ENCODE data around the gene HLA-DMA.
"Not testable (repeated sequence)": the region's sequence is repeated elsewhere in the genome, so short reads cannot be mapped to it uniquely, and the experiment has no call there.

Gene HLA-DMA

DNA sequence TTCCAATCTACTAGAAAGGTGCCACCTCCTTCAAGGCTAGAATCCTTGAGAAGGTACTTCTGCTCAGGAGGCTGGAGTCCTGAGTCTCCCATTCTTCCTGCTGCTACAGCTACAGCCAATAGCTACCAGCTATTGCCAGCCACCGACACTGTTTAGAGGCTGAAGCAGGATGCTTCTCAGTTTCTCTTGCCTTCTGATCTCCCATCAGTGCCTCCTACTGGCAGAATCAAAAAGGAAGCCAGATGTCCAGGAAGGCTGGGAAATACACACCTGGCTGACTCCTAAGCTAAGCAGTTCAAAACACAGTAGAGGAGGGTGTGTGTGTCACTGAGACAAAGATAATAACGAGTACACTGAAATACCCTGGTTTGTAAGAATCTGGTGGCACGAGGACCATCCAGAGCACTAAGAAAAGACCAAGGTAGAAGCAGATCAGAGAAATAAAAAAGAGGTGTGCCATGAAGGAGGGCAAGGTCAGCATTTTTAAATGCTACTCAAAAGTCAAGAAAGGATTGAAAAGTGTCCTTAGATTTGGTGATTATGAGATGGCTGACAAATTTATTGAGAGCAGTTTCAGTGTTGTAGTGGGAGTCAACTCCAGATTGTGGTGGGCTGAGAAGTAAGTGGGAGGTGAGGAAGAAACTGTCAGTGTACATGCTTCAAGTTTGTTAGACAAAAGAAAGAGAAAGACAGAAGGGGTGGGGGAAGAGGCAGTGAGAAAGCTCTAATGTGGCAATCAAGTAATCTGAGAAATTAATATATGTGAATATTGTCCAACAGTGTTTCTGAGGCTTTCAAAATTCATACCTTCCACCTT, 2.3 kb upstream of the HLA-DMA start:
- DNase-seq: peak in 4 of 6 experiments; percentile 1 to 21 (median 14)

DNA sequence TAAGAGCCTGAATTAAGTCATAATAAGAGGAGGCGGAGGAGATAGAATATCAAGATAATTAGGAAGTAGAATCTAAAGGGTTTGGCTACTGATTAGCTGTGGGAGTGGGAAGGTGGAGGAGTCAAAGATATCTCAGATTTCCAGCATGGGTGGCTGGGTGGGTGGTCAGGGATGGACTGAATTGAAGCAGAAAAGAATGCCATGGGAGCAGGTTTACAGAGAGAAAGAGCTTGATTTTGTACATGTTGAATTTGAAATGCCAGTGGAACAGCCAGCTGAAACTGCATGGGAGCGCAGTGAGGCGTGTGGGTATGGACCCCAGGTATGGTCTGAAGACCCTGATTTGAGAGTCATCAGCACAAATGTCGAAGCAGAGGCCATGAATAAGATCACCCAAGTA, 1.4 kb upstream of the HLA-DMA start:
- no peak for DNase-seq

DNA sequence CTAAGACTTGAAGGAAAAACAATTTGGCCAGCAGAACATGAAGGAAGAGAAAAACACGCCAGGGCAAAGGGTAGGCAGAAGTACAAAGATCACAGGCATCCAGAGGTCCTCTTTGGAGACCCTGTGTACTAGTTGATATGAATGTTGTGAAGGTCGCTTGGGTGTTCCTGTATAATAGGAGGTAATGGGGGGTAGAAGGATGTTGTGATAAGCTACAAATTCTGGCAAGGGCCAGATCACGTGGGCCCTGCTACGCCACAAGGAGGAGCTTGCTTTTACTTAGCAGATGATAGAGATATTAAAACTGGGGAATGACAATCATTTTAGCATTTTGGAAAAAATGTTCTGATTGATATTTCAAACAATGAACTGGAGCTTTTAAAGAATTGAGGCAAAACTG, 878 bp upstream of the HLA-DMA start:
- no peak for DNase-seq

DNA sequence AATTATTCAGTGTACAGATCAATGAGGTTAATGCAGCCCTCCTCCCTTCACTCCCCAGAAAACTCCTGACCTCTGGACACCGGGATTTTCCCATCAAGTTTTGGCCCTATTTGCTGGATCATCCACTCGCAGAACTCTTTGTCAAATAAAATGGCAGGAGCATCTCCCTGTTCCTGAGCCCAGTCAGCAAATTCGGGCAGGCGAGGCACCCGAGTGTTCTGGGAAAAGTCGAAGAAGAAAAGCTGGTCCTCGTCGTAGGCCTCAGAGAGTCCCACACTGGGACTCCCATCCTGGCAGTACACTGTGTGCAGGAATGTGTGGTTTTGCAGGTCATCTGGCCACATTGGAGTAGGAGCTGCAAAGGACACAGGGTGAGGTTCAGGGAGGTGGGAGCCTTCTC, 2.4 kb downstream of the HLA-DMA start:
- no peak for DNase-seq

DNA sequence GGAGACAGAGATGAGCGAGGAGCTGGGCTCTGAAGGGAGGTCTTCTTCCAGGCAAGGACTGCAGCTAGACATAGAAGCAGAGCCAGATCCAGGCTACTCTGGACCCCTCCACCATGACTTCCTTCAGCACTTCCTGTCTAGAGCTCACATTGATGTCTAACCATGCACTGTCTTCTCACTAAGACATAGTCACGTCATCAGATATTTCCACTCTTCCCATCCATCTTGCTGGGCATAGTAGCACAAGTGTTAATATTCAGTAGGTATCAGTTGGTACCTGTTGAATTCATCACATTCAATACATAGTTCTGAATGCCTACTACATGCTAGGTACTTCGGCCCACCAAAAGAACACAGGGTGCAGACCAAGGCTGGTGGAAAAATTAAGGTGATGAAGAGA, 2.9 kb downstream of the HLA-DMA start:
- DNase-seq: no peak

DNA sequence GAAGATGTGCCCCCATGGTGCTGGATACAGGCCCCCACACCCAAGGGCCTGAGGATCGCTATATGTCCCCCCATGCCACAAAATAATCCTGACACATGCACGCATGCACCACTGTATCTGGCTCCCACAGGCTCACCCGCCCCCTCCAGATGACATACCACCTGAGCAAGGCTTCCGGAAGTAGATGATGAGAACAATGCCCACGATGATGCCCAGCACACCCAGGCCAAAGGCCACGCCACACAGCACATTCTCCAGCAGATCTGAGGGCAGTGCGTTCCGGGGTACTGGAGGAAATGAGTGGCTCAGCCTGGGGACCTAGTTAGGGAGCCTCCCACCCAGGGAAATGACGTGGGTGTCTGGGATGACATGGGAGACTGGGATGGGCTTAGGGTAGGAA, 3.8 kb downstream of the HLA-DMA start:
- no peak for DNase-seq

DNA sequence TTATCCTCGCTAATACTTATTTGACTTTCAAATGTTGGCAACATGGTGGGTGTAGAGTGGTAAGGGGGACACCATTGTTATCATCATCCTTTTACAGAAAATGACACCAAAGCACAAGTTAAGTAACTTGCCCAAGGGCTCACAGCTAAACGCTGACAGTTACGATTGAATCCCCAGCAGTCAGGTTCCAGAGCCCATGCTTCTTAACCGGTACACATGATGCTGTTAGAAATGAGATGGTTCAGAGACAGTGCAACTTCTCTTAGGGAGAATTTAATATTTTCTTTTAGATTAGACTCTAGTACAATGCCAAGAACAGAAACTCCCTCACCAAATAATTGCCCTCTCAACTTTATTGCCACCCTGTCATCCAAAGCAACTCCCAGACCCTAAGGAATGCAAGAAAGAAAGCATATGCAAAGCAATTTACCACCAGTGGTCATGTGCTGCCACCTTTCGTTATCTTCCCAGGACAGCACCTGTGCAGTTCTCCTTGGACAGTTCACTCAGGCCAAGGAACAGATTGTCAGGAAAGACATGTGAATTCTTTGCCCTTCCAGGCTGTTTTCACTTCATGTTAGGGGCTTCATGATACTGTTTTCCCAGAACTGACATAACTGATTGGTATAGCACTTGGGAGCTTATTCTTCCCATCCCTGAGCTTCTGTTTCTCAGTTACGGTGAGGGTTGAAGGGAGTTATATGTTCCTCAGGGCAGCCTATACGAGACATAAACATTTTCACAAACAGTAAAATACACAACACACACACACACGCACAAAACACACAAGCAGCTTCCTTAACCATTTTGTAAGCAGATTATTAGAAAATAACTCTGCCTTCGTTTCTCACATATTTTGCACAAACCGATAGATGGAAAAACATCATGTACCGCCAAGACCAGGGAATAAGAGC, 5.1 kb downstream of the HLA-DMA start:
- peak in 4 of 6 experiments; percentile 19 to 44 (median 26) for DNase-seq

DNA sequence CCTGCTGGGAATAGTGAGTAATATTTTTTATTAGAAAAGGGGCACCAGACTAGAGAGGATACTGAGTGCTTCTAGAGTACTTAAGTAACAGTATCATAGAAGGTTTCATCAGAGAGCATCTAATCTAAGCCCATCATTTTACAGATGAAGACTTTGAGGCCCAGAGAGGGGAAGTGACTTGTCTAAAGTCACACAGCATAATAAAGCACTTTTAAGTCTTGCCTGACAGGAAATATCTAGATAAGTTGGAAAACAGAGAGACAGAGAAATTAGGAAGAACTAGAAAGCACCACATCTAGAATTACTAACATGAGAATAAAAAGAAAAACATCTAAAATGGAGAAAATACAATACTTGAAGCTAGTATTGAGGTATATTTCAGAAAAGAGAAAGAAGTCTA, 6.0 kb downstream of the HLA-DMA start:
- no peak for DNase-seq

DNA sequence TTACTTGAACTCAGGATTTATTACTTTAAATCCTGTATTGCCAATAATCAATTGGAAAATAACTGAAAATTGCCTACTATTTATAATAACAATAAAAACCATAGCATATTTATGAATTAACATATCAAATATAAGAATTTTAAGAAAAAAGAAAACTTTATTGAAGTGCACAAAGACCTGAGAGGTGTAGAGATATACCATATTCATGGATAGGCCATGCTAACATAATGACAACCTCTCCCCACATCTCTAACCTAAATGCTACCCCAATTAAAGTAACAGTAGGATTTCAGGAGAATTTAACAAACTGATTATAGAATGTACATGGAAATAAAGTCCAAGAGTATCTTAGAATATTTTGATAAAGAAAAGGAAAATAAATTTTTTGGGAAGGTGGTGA, 6.9 kb downstream of the HLA-DMA start:
- no peak for DNase-seq

DNA sequence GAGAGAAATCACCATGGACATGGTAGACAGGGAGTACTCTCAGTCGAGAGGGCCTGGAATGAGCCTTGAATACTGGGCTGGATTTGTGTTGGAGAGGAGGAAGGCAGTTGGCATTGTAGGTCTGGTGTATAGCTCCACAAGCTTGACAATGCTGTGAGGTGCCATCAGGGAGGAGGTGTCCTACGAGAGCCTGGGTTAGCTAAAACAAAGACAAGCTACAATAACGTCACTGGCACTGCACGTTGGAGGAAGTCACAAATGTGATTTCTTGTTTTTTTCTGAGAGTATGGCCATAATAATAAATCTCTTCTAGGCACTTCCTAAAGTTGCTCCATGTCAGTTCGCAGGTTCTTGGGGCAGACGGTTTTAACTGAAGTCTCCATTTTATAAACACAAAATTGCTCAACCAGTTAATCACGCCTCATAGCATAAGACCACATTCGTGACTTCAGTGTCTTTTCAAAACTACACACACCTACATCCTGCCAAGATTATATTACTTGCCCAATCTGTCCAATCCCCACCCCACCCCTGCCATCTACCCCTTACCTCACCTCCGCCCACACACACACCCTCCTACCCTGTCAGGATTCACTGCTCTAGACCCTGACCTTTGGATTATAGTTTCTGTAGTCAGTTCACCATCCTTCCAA, 7.7 kb downstream of the HLA-DMA start:
- peak in 1 of 6 experiments; percentile 7 for DNase-seq

DNA sequence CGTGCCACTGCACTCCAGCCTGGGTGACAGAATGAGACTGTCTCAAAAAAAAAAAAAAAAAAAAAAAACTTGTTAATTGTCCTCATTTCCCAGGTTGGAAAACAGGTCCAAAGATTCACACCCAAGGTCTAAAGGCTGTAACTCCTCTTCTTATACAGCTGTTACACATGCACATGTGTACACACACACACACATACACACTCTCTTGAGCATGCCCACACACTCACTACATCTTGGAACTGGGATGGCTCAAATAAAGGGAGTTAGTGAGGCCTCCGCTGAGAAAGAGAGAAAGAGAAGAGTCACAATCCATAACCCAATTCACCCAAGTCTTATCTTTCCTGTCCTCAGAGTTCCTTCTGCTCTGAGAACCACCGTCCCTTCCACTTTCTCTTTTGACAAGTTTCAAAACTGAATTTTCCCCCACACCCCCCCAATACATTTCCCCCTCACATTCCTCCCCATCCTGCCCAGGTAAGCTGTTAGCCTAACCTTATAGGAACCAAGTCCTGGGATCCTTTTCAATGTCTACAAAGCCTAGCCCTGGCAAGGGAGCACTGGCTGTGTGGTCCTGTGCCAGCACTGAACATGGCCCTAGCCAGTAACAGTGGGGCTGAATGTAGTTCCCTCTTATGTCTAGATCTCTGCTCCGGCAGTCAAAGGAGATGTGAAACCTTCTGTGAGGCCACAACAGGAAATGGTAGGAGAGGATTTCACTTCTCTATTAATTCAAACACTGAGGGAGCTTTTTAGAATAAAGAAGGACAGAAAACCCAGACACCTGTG, 8.8 kb downstream of the HLA-DMA start:
- peak in 4 of 6 experiments; percentile 2 to 57 (median 32) for DNase-seq

DNA sequence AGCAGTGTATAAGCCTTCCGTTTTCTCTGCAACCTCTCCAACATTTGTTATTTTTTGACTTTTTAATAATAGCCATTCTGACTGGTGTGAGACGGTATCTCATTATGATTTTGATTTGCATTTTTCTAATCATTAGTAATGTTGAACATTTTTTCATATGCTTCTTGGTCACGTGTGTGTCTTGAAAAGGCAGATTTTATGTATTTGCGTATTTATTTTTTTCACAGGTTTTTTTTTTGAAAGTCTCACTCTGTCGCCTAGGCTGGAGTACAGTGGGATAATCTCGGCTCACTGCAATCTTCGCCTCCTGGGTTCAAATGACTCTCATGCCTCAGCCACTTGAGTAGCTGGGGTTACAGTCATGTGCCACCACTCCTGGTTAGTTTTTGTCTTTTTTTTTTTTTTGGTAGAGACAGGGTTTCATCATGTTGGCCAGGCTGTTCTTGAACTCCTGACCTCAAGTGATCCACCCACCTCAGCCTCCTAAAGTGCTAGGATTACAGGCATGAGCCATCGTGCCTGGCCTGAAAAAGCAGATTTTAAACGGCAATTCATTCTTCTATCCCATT, 10.3 kb downstream of the HLA-DMA start:
- not testable (repeated sequence) for DNase-seq

DNA sequence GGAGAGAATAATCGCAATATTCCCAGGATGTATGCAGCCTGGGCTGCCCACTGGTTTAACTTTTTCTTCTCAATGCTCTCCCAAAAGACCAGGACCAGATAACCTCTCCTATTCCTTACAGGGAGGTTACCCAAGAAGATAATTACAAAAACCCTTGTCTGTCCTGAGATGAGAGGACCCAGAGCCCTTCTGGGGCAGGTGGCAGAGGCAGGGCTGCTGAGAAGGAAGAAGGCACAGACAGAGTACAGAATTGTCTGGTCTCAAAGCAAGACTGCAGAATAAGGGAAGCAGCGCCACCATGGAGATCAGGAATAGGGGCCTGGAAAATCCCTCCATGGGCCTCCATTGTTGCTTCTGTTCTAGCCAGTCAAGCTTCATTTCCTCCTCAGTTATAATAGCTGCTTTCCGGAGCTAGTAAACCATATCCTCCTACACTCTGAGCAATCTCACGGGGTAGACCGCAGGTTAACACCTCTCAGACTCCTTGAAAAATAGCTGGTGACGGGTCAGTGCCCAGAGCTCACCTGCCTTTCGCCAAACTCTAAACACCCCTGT, 11.6 kb downstream of the HLA-DMA start:
- DNase-seq: peak in 4 of 6 experiments; percentile 42 to 73 (median 58)

DNA sequence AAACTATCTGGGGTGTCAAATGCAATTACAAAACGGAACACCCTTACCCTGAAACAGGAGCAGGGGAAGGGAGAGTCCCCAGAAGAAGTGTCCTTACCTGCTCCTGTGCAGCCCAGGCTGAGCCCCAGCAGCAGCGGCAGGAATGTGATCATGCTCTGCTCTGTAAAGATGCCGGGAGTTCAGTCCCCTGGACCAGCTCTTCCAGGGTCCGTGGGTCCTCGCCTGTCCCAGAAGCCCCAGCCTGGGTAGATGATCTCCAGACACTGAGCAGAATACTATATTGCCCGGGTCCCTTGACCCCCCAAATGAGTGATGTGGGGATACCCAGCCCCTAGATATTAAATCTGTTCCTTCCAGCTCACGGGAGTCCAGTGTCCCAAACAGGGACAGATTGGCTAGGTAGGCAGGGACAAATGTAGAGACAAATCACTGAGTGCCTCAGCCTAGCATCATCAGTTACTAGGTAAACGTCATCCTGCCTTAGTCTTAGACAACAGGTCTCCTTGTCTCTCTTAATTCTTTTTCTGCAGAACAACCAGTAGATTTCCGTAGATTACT, 12.2 kb downstream of the HLA-DMA start, which contains the start of gene HLA-DMB:
HLA-DMB (minus strand) TSS at position 373 of the 558 bp plus-strand sequence; CDS start at position 152, 221 bp downstream.
- DNase-seq: peak; percentile 42 to 77 (median 52)

DNA sequence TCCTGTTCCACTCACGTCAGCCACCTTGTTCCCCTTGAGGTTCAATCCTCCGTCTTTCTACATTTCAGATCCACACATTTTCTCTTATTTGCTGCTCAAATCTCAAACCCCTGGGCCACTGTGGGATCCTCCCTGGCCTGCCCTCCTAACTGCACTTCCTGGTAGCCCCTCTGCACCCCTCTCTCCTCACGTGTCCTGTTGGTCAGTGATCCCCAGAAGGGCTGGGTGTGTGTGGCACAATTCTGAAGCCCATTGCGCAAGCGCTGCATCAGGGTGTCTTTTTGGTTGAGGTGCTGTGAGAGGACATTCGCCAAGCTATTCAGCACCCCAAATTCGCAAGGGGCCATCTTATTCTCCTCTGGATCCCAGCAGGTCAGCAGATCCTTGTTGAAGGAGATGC, 14.4 kb downstream of the HLA-DMA start:
- DNase-seq: no peak

DNA sequence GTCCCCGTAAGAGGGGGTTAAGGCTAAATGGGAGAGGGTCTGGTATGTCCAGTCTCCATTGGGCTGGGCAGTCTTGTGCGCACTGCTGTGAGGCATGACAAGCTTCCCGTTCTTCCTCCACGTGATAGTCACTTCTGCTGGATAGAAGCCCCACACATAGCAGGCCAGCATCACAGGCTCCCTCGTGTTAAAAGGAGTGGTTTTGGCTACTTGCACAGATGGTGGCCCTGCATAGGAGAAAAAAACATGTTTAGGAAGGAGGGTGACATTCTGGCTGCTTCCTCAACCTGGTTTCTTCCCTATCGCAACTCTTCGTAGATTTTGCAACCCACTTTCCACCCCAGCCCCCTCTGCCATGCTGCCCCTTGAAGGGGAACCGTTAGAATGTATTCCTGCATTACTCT, 15.7 kb downstream of the HLA-DMA start:
- DNase-seq: no peak

DNA sequence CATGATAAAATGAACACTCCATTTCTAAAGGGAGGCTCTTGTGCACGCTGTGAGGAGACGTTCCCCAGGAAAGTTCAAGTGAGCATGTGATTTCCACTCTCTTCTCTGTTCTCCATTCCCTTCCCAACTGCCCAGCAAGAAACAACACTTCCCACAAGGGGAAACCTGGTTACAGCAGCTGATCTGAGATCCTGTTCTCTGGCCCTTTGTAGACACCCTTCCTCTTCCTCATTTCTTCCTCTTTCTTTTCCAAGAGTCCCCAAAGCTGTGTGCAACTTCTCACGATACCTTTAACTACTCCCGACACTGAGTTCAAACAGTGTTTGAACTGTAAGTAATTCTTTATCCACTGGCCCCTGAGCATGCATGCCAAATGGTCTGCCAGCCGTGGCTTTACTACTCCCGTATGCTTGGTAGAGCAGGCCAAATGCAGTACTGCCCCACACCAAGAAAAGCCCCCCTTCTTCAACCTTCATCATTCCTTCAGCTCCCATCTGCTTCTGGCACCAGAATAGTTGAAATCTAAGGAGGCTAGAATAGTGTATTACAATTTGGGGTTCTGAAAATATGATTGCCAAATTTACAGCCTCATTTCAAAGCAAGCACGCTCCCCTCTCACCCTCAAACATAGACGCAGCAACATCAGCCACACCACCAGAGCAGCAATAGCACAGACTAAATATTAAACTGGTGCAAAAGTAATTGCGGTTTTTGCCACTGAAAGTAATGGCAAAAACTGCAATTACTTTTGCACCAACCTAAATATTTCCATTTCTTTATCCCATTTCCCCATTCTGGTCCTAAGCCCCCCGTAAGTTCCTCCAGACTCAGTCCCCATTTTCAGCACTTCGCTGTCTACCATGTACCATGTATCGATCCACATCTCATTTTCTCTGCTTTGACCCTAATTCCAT, 16.4 kb downstream of the HLA-DMA start:
- DNase-seq: no peak

DNA sequence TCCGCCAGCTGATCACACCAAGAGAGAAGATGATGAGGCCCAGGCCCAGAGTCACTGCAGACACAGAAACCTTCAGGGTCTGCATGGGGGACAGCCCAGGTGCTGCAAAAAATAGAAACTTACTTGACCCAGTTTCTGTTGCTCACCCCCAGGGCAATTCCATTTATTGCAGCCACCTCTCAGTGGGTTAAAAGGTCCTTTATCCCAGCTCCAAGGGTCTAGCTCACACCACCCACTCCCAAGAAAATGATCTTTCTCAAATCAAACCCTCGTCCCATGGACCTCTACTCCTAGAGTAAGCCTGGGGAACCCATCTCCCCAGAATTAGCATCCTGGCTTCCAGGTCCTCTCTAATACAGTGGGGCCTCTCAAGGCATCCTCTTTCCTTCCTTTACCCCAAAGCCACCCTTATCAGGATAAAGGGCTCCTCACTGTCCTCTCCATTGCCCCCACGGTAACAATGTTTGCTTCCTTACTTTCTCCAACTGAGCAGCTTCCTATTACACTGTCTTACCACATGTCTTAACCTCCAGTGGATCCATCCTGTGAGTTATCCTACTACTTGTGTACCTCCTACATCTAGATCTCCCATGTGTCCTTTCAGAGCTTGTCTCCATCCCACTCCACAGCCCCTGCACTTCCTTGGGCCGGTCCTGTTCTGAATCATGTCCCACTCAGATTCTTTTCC, 17.2 kb downstream of the HLA-DMA start:
- DNase-seq: no peak

DNA sequence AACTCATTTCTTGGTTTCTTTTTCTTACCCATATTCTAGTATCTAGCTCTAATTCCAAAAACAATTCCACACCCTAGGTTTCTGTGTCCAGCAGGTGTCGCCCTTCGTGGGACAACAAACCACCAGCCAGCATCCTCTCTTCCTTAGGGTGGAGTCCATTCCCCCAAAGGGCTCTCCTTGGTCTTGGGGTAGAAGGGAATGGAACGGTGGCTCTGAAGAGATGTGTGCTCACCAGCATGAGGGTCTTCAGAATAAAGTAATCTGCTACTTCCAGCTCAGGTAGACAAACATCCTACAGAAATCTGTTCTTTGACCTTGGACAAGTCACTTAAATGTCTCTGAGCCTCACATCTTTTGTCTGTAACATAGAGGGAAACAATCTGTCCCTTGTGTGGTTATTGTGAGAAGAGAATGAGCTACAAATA, 19.2 kb downstream of the HLA-DMA start:
- peak; percentile 19 to 77 (median 68) for DNase-seq
